H1 (cell line): Measurements from ENCODE around the gene MRPS15. TPM values are rescaled to one million over a fixed set of nuclear protein-coding genes. Genes with fewer than 3 reads are reported as not detected.

Source experiments
- CTCF ChIA-PET: fragments of 300-600 bp; sonication (Branson Sonifier 250); formaldehyde crosslinking; loops from one replicate; lab custom pipeline; 2021; ENCODE audit not compliant: partially characterized antibody; lab: Charles Lee
- POLR2A ChIA-PET: fragments of 300-600 bp; sonication (Branson Sonifier 250); formaldehyde crosslinking; loops from one replicate; lab custom pipeline; 2021; ENCODE audit warnings: inconsistent platforms; ENCODE audit not compliant: partially characterized antibody; lab: Charles Lee
- DNase-seq, 2 experiments: peaks; one replicate each; pipeline versions ENCODE4 v3.0.0 to v3.0.0-alpha.2; 2010 to 2022; ENCODE audit warnings: low spot score in 2 of 2, low read depth in 1 of 2, mixed read lengths in 1 of 2
- FAIRE-seq: peaks from 2 replicates; lab custom pipeline; 2011; peaks lifted over from hg19 to GRCh38; lab: Jason Lieb, UNC
- H2AFZ ChIP-seq: 2 replicates; pipeline ENCODE4 v1.8.1; 2012; ENCODE audit warnings: low read length, inconsistent platforms
- H2AK5ac ChIP-seq: 2 replicates; pipeline ENCODE4 v1.6.1; 2013; ENCODE audit warnings: low read depth, low read length
- H2BK120ac ChIP-seq: replicated peaks from 2 replicates; pipeline ENCODE3; 2013; ENCODE audit warnings: low read depth, low read length, inconsistent platforms
- H2BK12ac ChIP-seq: 2 replicates; pipeline ENCODE4 v1.6.1; 2013; ENCODE audit warnings: low read depth, low read length
- H2BK15ac ChIP-seq: 2 replicates; pipeline ENCODE4 v1.6.1; 2013; ENCODE audit warnings: low read length
- H2BK20ac ChIP-seq: 2 replicates; pipeline ENCODE4 v1.6.1; 2013; ENCODE audit warnings: low read length
- H2BK5ac ChIP-seq: 2 replicates; pipeline ENCODE4 v1.6.1; 2013; ENCODE audit warnings: low read depth, low read length
- H3K14ac ChIP-seq: 2 replicates; pipeline ENCODE4 v1.6.1; 2013; ENCODE audit warnings: inconsistent platforms; ENCODE audit not compliant: insufficient read length
- H3K18ac ChIP-seq: 2 replicates; pipeline ENCODE4 v1.6.1; 2013; ENCODE audit warnings: low read length; ENCODE audit errors: extremely low read depth
- H3K23ac ChIP-seq: 2 replicates; pipeline ENCODE4 v1.6.1; 2013; ENCODE audit warnings: inconsistent platforms; ENCODE audit not compliant: insufficient read length
- H3K23me2 ChIP-seq: 2 replicates; pipeline ENCODE4 v1.6.1; 2013; ENCODE audit warnings: low read depth, low read length
- H3K27ac ChIP-seq: 2 replicates; pipeline ENCODE4 v1.6.1; 2011; ENCODE audit warnings: low read depth, low read length, inconsistent platforms
- H3K27me3 ChIP-seq, 4 experiments: replicated peaks in 1 of 4; 1 replicate in 1 of 4; 2 replicates in 3 of 4; pipeline versions ENCODE4 v1.6.1 to v1.8.1; 2011 to 2013; ENCODE audit warnings: low read length in 3 of 4, mild to moderate bottlenecking in 3 of 4, inconsistent platforms in 2 of 4, mixed read lengths in 2 of 4, moderate library complexity in 1 of 4; ENCODE audit not compliant: control insufficient read depth in 3 of 4, insufficient read depth in 3 of 4; ENCODE audit errors: extremely low read depth in 1 of 4
- H3K36me3 ChIP-seq, 4 experiments: 2 replicates each; pipeline versions ENCODE4 v1.6.1 to v1.8.1; 2011 to 2013; ENCODE audit warnings: mild to moderate bottlenecking in 4 of 4, low read length in 3 of 4, moderate library complexity in 2 of 4, control low read depth in 1 of 4, inconsistent platforms in 1 of 4; ENCODE audit not compliant: insufficient read depth in 4 of 4, control insufficient read depth in 2 of 4
- H3K4ac ChIP-seq: replicated peaks from 2 replicates; pipeline ENCODE3; 2013; ENCODE audit warnings: low read length, low read depth, mixed read lengths, inconsistent platforms; ENCODE audit not compliant: insufficient read length
- H3K4me1 ChIP-seq, 4 experiments: replicated peaks in 1 of 4; 1 replicate in 1 of 4; 2 replicates in 3 of 4; pipeline versions ENCODE4 v1.6.1 to v1.8.1; 2011 to 2013; ENCODE audit warnings: low read length in 3 of 4, inconsistent platforms in 2 of 4, mixed read lengths in 1 of 4; ENCODE audit not compliant: insufficient read depth in 4 of 4, control insufficient read depth in 3 of 4
- H3K4me2 ChIP-seq, 2 experiments: 2 replicates each; pipeline versions ENCODE4 v1.6.1 to v1.8.1; 2011 to 2013; ENCODE audit warnings: low read depth in 2 of 2, low read length in 2 of 2, control low read depth in 1 of 2, inconsistent platforms in 1 of 2, mild to moderate bottlenecking in 1 of 2; ENCODE audit not compliant: insufficient read depth in 1 of 2
- H3K4me3 ChIP-seq, 4 experiments: fragments of 200-600, 300-600 bp in 1 of 4; sonication (generic), shearing (Covaris generic), sonication (Bioruptor Twin) in 1 of 4; 2 replicates each; pipeline versions ENCODE4 v1.5.1 to v1.8.1; 2011 to 2016; ENCODE audit warnings: low read length in 4 of 4, low read depth in 3 of 4, control low read depth in 2 of 4, inconsistent platforms in 2 of 4, mild to moderate bottlenecking in 2 of 4, mixed read lengths in 1 of 4, moderate library complexity in 1 of 4; ENCODE audit not compliant: insufficient read depth in 2 of 4; ENCODE audit errors: extremely low read depth in 1 of 4
- H3K56ac ChIP-seq: replicated peaks from 2 replicates; pipeline ENCODE3; 2013; ENCODE audit warnings: low read depth, mild to moderate bottlenecking, mixed read lengths, low read length, inconsistent platforms; ENCODE audit not compliant: insufficient read length
- H3K79me1 ChIP-seq: 2 replicates; pipeline ENCODE4 v1.6.1; 2013; ENCODE audit warnings: low read depth, low read length, control low read depth
- H3K79me2 ChIP-seq, 2 experiments: 2 replicates each; pipeline versions ENCODE4 v1.6.1 to v1.8.1; 2012 to 2013; ENCODE audit warnings: low read length in 2 of 2, mild to moderate bottlenecking in 2 of 2, inconsistent platforms in 1 of 2; ENCODE audit not compliant: insufficient read depth in 2 of 2, control insufficient read depth in 1 of 2
- H3K9ac ChIP-seq, 4 experiments: replicated peaks in 1 of 4; 1 replicate in 1 of 4; 2 replicates in 3 of 4; pipeline versions ENCODE4 v1.6.1 to v1.8.1; 2011 to 2013; ENCODE audit warnings: low read depth in 3 of 4, low read length in 3 of 4, control low read depth in 2 of 4, mild to moderate bottlenecking in 2 of 4, moderate library complexity in 2 of 4, inconsistent platforms in 1 of 4; ENCODE audit errors: extremely low read depth in 1 of 4
- H3K9me3 ChIP-seq, 2 experiments: 2 replicates each; pipeline versions ENCODE4 v1.6.1 to v1.8.1; 2012 to 2013; ENCODE audit warnings: mild to moderate bottlenecking in 2 of 2, moderate library complexity in 2 of 2, control low read depth in 1 of 2, inconsistent platforms in 1 of 2, low read depth in 1 of 2, low read length in 1 of 2, mixed read lengths in 1 of 2; ENCODE audit not compliant: insufficient read depth in 2 of 2
- H4K20me1 ChIP-seq, 2 experiments: replicated peaks in 1 of 2; 2 replicates each; pipeline versions ENCODE3 to v1.8.1; 2011 to 2013; ENCODE audit warnings: inconsistent platforms in 2 of 2, low read length in 2 of 2, mild to moderate bottlenecking in 1 of 2; ENCODE audit not compliant: insufficient read depth in 2 of 2, control insufficient read depth in 1 of 2
- H4K5ac ChIP-seq: 2 replicates; pipeline ENCODE4 v1.6.1; 2013; ENCODE audit warnings: low read length, low read depth, mixed read lengths, inconsistent platforms; ENCODE audit not compliant: insufficient read length
- H4K8ac ChIP-seq: 2 replicates; pipeline ENCODE4 v1.8.0; 2013; ENCODE audit warnings: mild to moderate bottlenecking, moderate library complexity, low read length, inconsistent platforms; ENCODE audit not compliant: insufficient read depth; ENCODE audit errors: extremely low read depth
- H4K91ac ChIP-seq: replicated peaks from 2 replicates; pipeline ENCODE3; 2013; ENCODE audit warnings: low read length, mixed read lengths, inconsistent platforms; ENCODE audit not compliant: insufficient read length
- CEBPB ChIP-seq: IDR thresholded peaks from 2 replicates; pipeline ENCODE4 v1.6.1; 2012; ENCODE audit warnings: low read depth, low read length
- JUN ChIP-seq: IDR thresholded peaks from 2 replicates; pipeline ENCODE4 v1.6.1; 2011; ENCODE audit warnings: low read depth, mild to moderate bottlenecking, improper control_type of control experiment, low read length
- POLR2A ChIP-seq, 2 experiments: IDR thresholded peaks; 1 replicate in 1 of 2; 2 replicates in 1 of 2; pipeline ENCODE4 v1.6.1; 2011; ENCODE audit warnings: low read depth in 2 of 2, low read length in 2 of 2, mild to moderate bottlenecking in 2 of 2; ENCODE audit errors: control extremely low read depth in 1 of 2
- TCF12 ChIP-seq: IDR thresholded peaks from 2 replicates; pipeline ENCODE4 v1.6.1; 2011; ENCODE audit warnings: low read depth, mild to moderate bottlenecking, low read length
- WGBS, 2 experiments: shearing (Covaris generic) in 1 of 2; methylation state at CpG; one replicate each; pipeline versions ENCODE4 v1.1.6 to v1.1.7; 2013 to 2015; ENCODE audit warnings: low lambda C conversion rate in 2 of 2, mixed read lengths in 2 of 2, inconsistent platforms in 1 of 2, low coverage in 1 of 2, missing lambda C conversion rate in 1 of 2; ENCODE audit not compliant: insufficient replicate concordance in 2 of 2, insufficient coverage in 1 of 2, insufficient read length in 1 of 2; ENCODE audit errors: extremely low coverage in 1 of 2, missing lambda C conversion rate in 1 of 2; 5-methylcytosine and 5-hydroxymethylcytosine counted together
- polyA plus RNA-seq, 7 experiments: library from polyadenylated mRNA; depleted of rRNA in 3 of 7; stranded (reverse) in 5 of 7; unstranded in 2 of 7; fragments of >200 nt in 5 of 7; fragments of 200-250 nt in 2 of 7; gene quantifications; 1 replicate in 5 of 7; 2 replicates in 1 of 7; 4 replicates in 1 of 7; pipeline versions ENCODE4 v1.2.1 to v1.2.3, GENCODE V29; 2011 to 2013; ENCODE audit warnings: missing spikeins in 2 of 7, mixed read lengths in 2 of 7
- total RNA-seq: library from RNA; stranded (reverse); fragmentation: NEBNext Ultra II Directional; extraction: Animal tissue kit (Norgen Biotek cat#: 25700); gene quantifications from 2 replicates; pipeline ENCODE4 v1.2.1, GENCODE V29; 2021

The MRPS15 gene
- total and polyA plus RNA-seq, 2 of the 8 experiments (the other 6 are each of a cell fraction or from before 2014, with no cell fraction given), result 53.6 to 129 TPM

GRCh38 chr1:36510418-36510817, 46.2 kb upstream of the MRPS15 start:
- ChIA-PET CTCF (interaction anchor here (0.9 to 1.9 kb wide), 4 partner anchors 9 to 44 kb away, joined by 3 to 5 read pairs (median 4); no protein-coding TSS in a partner anchor), POLR2A (no interaction called here)
- WGBS, 2 experiments, result 91% methylated on average over 7 of the region's 7 CpGs; no CpG with 5 or more reads in 1 of the 2 experiments
- no peak overlapping the region for H3K4me2 ChIP-seq
- H2BK12ac ChIP-seq, result no peak overlapping the region
- H2BK15ac ChIP-seq, result no peak overlapping the region
- H4K5ac ChIP-seq, result no peak overlapping the region
- no peak overlapping the region for H3K56ac ChIP-seq
- H3K4me3 ChIP-seq, result no peak overlapping the region
- DNase-seq (no peak), FAIRE-seq (no peak)
- H2BK5ac ChIP-seq, result no peak overlapping the region
- H4K91ac ChIP-seq, result no peak overlapping the region
- H3K9ac ChIP-seq, result no peak overlapping the region
- H2BK120ac ChIP-seq, result no peak overlapping the region
- no peak overlapping the region for H2BK20ac ChIP-seq
- no peak overlapping the region for H2AK5ac ChIP-seq
- H3K36me3 ChIP-seq, result no peaks in the 10 kb centered on the region
- H4K20me1 ChIP-seq, result no peaks in the 10 kb centered on the region
- H3K79me2 ChIP-seq, result no peaks in the 10 kb centered on the region
- no peaks in the 10 kb centered on the region for H3K9me3 ChIP-seq
- H3K27ac ChIP-seq, result no peak overlapping the region
- H3K14ac ChIP-seq, result no peak overlapping the region
- H3K18ac ChIP-seq, result no peak overlapping the region
- no peak overlapping the region for H3K23ac ChIP-seq
- peaks cover 0 to 4% (median 0%) of the 10 kb centered on the region in 4 experiments; a peak in 3 of 7 replicates for H3K4me1 ChIP-seq
- H4K8ac ChIP-seq, result no peak overlapping the region
- H3K4ac ChIP-seq, result no peak overlapping the region
- no peak overlapping the region for H2AFZ ChIP-seq
- H3K79me1 ChIP-seq, result no peaks in the 10 kb centered on the region
- no peaks in the 10 kb centered on the region for H3K27me3 ChIP-seq
- no peaks in the 10 kb centered on the region for H3K23me2 ChIP-seq
- TF ChIP-seq TCF12, result no peak
- no peak for TF ChIP-seq POLR2A (IDR thresholded peaks at IDR 0.05; ENCODE audit: control extremely low read depth in 1 of 2, low read depth in 2 of 2, low read length in 2 of 2)
- no peak for TF ChIP-seq CEBPB
- TF ChIP-seq JUN, result no peak
